Endothelial cell of umbilical vein (primary cell): ENCODE data around the gene RAPGEF4.

ENCODE experiments used
- CTCF ChIP-seq, 2 donors: IDR thresholded peaks; 1 replicate in 1 of 2; 2 replicates in 1 of 2; pipeline ENCODE4 v1.5.1; 2011; ENCODE audit warnings: low read length in 2 of 2, mild to moderate bottlenecking in 2 of 2, moderate library complexity in 2 of 2, control low read depth in 1 of 2, inconsistent platforms in 1 of 2, low read depth in 1 of 2; ENCODE audit not compliant: insufficient read depth in 1 of 2; ENCODE audit errors: extremely low read depth in 1 of 2
- GATA2 ChIP-seq: IDR thresholded peaks from 2 replicates; pipeline ENCODE4 v1.7.0; 2011; ENCODE audit warnings: low read depth, mild to moderate bottlenecking, moderate library complexity, mixed read lengths, low read length; ENCODE audit not compliant: insufficient read length, insufficient read depth
- MAX ChIP-seq: IDR thresholded peaks from 2 replicates; pipeline ENCODE4 v1.6.1; 2011; ENCODE audit not compliant: insufficient read depth, insufficient read length
- MYC ChIP-seq: IDR thresholded peaks from one replicate; pipeline ENCODE4 v1.6.1; 2011; ENCODE audit warnings: mild to moderate bottlenecking, low read depth, low read length
- POLR2A ChIP-seq: IDR thresholded peaks from 2 replicates; pipeline ENCODE4 v1.6.1; 2012; ENCODE audit warnings: low read depth, mild to moderate bottlenecking, control low read depth, low read length
- POLR2AphosphoS5 ChIP-seq: IDR thresholded peaks from 2 replicates; pipeline ENCODE4 v1.6.1; 2012; ENCODE audit warnings: low read depth, mild to moderate bottlenecking, control low read depth, low read length, moderate library complexity; ENCODE audit not compliant: insufficient read depth

GRCh38 chr2:172736424-172737174 is 954 bp downstream of the RAPGEF4 start:
- TF ChIP-seq MAX (no peak), CTCF (IDR thresholded peaks at IDR 0.05; ENCODE audit: extremely low read depth in 1 of 2, insufficient read depth in 1 of 2, low read depth in 1 of 2, low read length in 2 of 2) (no peak), MYC (no peak), POLR2A (no peak), POLR2AphosphoS5 (no peak), GATA2 (no peak)
